SU-DHL-6 (cell line): ENCODE measurements around the gene SLC4A2.

ENCODE experiments used
- H2AFZ ChIP-seq: fragments of 200-600 bp; sonication (generic); 2 replicates; pipeline ENCODE4 v1.6.1; 2014; ENCODE audit warnings: low read depth, mild to moderate bottlenecking, moderate library complexity, mixed read lengths, antibody characterized with exemption, low read length; ENCODE audit not compliant: severe bottlenecking
- H3F3A ChIP-seq: fragments of 200-600 bp; shearing (Covaris generic); 2 replicates; pipeline ENCODE4 v1.6.0; 2016; ENCODE audit warnings: antibody characterized with exemption, mild to moderate bottlenecking; ENCODE audit not compliant: insufficient read depth
- H3K27ac ChIP-seq: fragments of 200-600 bp; sonication (generic); 2 replicates; pipeline ENCODE4 v1.5.1; 2016; ENCODE audit warnings: low read depth, mild to moderate bottlenecking, low read length, moderate library complexity, mixed read lengths
- H3K27me3 ChIP-seq: fragments of 200-600 bp; sonication (generic), shearing (Covaris generic); 2 replicates; pipeline ENCODE4 v1.6.0; 2014; ENCODE audit warnings: mild to moderate bottlenecking, low read length
- H3K36me3 ChIP-seq: fragments of 200-600 bp; sonication (generic); 2 replicates; pipeline ENCODE4 v1.6.1; 2014; ENCODE audit warnings: mild to moderate bottlenecking, low read length, mixed read lengths
- H3K4me2 ChIP-seq: fragments of 300-600, 200-600 bp; shearing (Covaris generic), sonication (generic); 2 replicates; pipeline ENCODE4 v1.6.0; 2014; ENCODE audit warnings: low read length, low read depth, mild to moderate bottlenecking; ENCODE audit not compliant: poor library complexity, severe bottlenecking
- H3K4me3 ChIP-seq: fragments of 200-600 bp; sonication (generic); 2 replicates; pipeline ENCODE4 v1.5.1; 2014; ENCODE audit warnings: antibody characterized with exemption, low read length, mild to moderate bottlenecking, mixed read lengths; ENCODE audit not compliant: insufficient read depth, poor library complexity, severe bottlenecking
- H3K79me2 ChIP-seq: fragments of 200-600 bp; sonication (generic); 2 replicates; pipeline ENCODE4 v1.6.1; 2014; ENCODE audit warnings: mild to moderate bottlenecking, low read length, moderate library complexity; ENCODE audit not compliant: insufficient read depth
- H3K9ac ChIP-seq: fragments of 200-600 bp; sonication (generic); 2 replicates; pipeline ENCODE4 v1.7.0; 2014; ENCODE audit warnings: mild to moderate bottlenecking, low read length
- H3K9me2 ChIP-seq: fragments of 200-600 bp; sonication (generic); replicated peaks from 2 replicates; pipeline ENCODE4 v1.6.1; 2014; ENCODE audit warnings: low read length; ENCODE audit not compliant: insufficient read depth
- H3K9me3 ChIP-seq: fragments of 200-600 bp; sonication (generic); 2 replicates; pipeline ENCODE4 v1.6.1; 2014; ENCODE audit warnings: low read length, mixed read lengths; ENCODE audit not compliant: insufficient read depth
- H4K20me1 ChIP-seq: fragments of 200-600 bp; sonication (generic); 2 replicates; pipeline ENCODE4 v1.6.1; 2014; ENCODE audit warnings: low read depth, mild to moderate bottlenecking, antibody characterized with exemption, low read length, moderate library complexity, mixed read lengths
- CTCF ChIP-seq: fragments of 200-600 bp; sonication (generic); IDR thresholded peaks from one replicate; pipeline ENCODE4 v1.5.1; 2017; ENCODE audit warnings: antibody characterized with exemption, mild to moderate bottlenecking, low read length, moderate library complexity; ENCODE audit not compliant: insufficient read depth, poor library complexity, severe bottlenecking
- EZH2phosphoT487 ChIP-seq: fragments of 200-600 bp; sonication (generic), shearing (Covaris generic); conservative IDR thresholded peaks from 2 replicates; pipeline ENCODE4 v1.6.1; 2018; ENCODE audit warnings: mild to moderate bottlenecking, antibody characterized with exemption, low read length, moderate library complexity, mixed read lengths

SLC4A2 gene

GRCh38 chr7:151012031-151012692 is 47.2 kb upstream of the SLC4A2 start:
- Histone ChIP-seq H3K4me3 (no peak overlapping the region), H3K9ac (no peak overlapping the region), H3K4me2 (no peak overlapping the region), H3K27me3 (no peaks in the 10 kb centered on the region), H3K79me2 (no peaks in the 10 kb centered on the region), H3K27ac (no peak overlapping the region), H4K20me1 (no peaks in the 10 kb centered on the region), H2AFZ (no peak overlapping the region), H3F3A (no peaks in the 10 kb centered on the region), H3K36me3 (no peaks in the 10 kb centered on the region), H3K9me2 (no peaks in the 10 kb centered on the region), H3K9me3 (no peaks in the 10 kb centered on the region)
- TF ChIP-seq EZH2phosphoT487 (no peak), CTCF (no peak)

DNA sequence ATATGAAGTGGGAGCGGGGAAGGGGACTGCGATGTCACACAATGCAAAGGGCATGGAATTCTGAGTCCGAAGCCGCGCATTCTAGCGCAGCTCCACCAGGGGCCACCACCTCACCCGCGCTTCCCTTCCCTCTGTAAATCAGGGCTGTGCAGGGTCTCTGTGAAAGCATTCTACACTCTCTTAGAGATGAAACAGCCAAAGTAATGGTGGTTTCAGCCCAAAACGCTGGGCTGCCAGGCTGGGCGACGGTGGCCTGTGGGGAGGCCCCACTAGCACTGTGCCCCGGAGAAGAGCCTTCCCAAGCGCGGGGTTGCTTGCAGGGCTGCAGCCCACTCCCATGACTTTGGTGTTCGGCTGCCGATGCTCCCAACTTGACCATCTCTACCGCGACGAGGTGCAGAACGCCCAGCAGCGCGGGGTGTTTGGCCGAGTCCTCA is 46.5 kb upstream of the SLC4A2 start:
- H3K9ac ChIP-seq = no peak overlapping the region
- H4K20me1 ChIP-seq = no peaks in the 10 kb centered on the region
- no peak overlapping the region for H3K27ac ChIP-seq
- H3K27me3 ChIP-seq = no peaks in the 10 kb centered on the region
- no peaks in the 10 kb centered on the region for H3K79me2 ChIP-seq
- no peak for TF ChIP-seq CTCF
- H3K9me3 ChIP-seq = no peaks in the 10 kb centered on the region
- H3F3A ChIP-seq = no peaks in the 10 kb centered on the region
- H3K4me3 ChIP-seq = no peak overlapping the region
- no peak overlapping the region for H2AFZ ChIP-seq
- H3K9me2 ChIP-seq = no peaks in the 10 kb centered on the region
- H3K36me3 ChIP-seq = no peaks in the 10 kb centered on the region
- no peak overlapping the region for H3K4me2 ChIP-seq

- H3K4me2 ChIP-seq = no peak overlapping the region
- TF ChIP-seq EZH2phosphoT487 (no peak), CTCF (no peak)
- no peak overlapping the region for H3K9ac ChIP-seq
- no peaks in the 10 kb centered on the region for H3K27me3 ChIP-seq
- H3K4me3 ChIP-seq = no peak overlapping the region
- no peaks in the 10 kb centered on the region for H4K20me1 ChIP-seq
- H3F3A ChIP-seq = no peaks in the 10 kb centered on the region
- no peaks in the 10 kb centered on the region for H3K9me3 ChIP-seq
- H3K36me3 ChIP-seq = no peaks in the 10 kb centered on the region
- no peaks in the 10 kb centered on the region for H3K9me2 ChIP-seq
- no peak overlapping the region for H2AFZ ChIP-seq
- no peak overlapping the region for H3K27ac ChIP-seq
- H3K79me2 ChIP-seq = no peaks in the 10 kb centered on the region
These were observed 46.0 kb upstream of the SLC4A2 start for GRCh38 chr7:151013356-151013732.
